GM21576 (cell line): ENCODE results near the gene COL13A1.

Experiments used
- ATAC-seq: cut with Tn5 transposase; IDR thresholded peaks from one replicate; pipeline ENCODE4 v1.9.1; 2021; ENCODE audit warnings: mild to moderate bottlenecking, moderate library complexity; ENCODE audit not compliant: unreplicated experiment

The COL13A1 gene

DNA sequence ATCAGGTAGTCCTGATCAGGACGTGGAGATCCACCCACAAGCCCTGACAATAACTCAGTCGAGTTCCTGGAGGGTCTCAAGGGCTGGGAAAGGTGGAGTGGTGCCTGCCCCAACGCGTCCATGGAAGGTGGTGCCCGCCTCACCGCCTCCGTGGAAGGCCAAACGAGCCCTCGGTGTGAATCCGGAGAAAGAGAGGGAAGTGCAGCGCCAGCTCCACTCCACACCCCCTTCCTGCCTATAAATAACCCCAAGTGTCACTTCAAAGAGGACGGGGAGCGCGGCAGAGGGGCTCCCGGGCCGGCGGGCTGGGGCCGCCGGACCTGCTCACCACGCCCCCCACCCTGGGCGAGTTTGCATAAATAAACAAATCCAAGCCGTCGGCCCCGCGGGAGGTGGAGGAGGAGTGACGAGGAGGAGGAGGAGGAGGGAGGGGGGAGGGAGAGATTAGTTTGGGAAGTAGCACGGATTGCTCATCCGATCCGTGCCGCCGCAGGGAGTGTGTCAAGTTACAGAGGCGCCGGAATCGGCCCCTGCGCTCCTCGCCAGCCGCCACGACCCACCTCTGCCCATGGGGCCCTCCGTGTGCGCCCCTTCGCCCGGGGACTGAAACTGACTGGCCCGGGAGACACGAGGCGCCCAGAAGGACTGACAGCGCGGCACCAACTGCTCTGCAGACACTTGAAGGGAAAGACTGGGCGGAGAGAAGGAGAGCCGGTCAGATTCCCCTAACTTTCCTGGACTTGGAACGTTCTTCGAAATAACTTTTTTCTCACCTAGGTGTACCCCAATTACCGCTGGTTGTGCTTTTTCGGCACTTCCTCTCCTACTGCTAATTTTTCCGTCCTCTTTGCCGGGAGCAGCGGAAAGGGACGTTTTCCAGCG is at the start of gene COL13A1:
COL13A1 (plus strand) TSS at position 473 of the 882 bp plus-strand sequence. CDS start 518 bp downstream, outside the sequence.
- no peak for ATAC-seq

DNA sequence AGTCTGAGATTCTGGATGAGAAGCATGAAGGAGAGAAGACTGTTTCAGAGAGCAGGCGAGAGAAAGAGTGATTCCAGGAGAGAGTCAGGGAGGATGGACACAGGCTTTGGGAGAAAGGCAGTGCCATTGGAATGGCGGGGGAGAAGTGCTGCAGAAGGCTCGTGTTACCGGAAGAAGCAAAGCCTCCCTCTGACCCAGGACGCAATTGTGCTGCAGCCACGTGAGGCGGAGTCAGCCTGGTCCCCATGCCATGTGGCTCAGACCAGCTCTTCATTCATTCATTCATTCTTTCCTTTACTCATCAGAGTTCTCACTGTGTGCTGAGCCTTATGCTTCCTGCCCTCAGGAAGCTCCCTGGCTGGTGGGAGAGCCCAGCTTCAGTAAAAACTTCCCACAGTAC is 49.2 kb upstream of the COL13A1 start:
- no peak for ATAC-seq

- no peak for ATAC-seq
These were observed 45.4 kb upstream of the COL13A1 start for GRCh38 chr10:69756279-69756678.

DNA sequence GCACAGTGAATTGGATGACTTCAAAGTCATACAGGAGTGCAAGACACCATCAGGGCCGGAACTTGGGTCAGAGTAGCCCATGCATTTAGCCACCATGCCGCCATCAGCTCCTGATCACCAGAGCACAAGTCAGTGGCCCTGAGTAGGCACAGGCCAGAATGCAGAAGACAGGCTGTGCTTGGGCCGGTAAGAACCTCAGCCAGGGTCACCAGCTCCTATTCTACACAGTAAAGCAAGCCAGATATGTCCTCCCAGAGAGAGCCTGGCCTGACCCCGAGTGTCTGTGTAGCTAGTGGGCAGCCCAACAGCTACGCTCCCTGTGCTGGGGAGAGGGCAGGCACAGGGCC is 44.5 kb upstream of the COL13A1 start:
- no peak for ATAC-seq

- ATAC-seq: no peak
These were observed 44.0 kb upstream of the COL13A1 start for GRCh38 chr10:69757553-69758309.

GRCh38 chr10:69758310-69758728 is 43.4 kb upstream of the COL13A1 start:
- no peak for ATAC-seq

GRCh38 chr10:69759641-69760040 is 42.1 kb upstream of the COL13A1 start:
- no peak for ATAC-seq

DNA sequence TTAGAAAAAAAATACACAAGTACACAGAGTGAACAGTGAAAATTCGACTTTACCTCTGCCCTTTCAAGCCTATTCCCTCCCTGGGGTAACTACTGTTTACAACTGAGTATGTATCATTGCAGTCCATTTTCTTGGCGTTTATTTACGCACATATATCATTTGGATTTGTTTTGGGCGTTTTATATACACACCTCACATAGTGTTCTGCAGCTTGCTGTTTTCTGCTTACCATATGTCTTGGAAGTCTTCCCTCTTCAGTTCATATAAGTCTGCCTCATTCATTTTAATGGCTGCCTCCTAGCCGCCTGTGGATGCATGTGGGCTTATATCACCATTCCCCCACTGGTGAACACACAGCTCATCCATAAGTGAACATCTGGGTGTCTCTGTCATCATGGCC is 41.6 kb upstream of the COL13A1 start:
- no peak for ATAC-seq

- ATAC-seq: no peak
These were observed 40.4 kb upstream of the COL13A1 start for GRCh38 chr10:69761320-69761719.

- ATAC-seq: no peak
These were observed 35.4 kb upstream of the COL13A1 start for GRCh38 chr10:69766161-69766910.

GRCh38 chr10:69767793-69768192 is 33.9 kb upstream of the COL13A1 start:
- ATAC-seq: no peak

DNA sequence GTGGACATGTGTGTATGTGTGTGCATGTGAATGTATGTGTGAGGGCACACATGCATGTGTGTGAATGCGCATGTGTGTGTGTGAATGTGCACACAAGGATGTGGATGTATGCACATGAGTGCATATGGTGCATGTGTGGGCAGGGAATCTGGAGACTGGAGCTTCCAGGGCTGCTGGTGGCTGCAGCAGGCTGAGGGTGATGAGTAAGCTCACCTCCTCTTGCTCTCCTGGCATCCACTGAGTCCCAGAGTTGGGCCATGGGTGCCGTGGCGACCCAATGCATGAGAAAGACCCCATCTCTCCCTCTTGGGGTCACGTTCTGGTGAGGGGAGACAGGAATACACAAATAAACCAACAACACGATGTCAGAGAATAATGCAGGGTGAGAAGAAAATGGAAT is 33.3 kb upstream of the COL13A1 start:
- ATAC-seq: no peak

DNA sequence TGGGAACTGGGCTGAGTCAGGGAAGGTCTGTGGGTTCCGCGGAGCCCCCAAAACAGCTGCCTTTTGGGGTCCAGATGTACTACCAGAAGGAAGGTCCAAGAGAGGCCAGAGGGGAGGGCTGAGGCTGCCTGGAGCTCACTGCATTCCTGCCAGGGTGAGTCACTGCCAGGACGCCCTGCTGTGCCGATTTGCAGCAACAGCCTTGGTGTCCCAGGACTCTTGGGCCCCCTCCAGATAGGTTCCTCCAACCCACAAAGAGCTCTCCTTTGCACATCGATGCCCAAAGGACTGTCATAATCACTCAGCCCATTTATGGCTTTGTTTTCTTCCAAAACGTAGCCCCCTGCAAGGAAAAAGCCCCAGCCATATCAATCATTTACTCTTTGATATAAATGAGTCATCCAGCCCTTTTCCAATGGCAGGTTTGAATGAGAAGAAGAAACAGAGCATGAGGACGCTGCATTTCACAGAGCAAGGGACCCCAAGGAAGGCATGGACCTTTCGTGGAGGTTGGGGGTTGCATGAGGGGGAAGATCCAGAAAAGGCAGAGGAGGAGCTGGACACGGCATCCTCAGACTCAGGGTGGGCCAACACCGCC is 32.2 kb upstream of the COL13A1 start:
- no peak for ATAC-seq

DNA sequence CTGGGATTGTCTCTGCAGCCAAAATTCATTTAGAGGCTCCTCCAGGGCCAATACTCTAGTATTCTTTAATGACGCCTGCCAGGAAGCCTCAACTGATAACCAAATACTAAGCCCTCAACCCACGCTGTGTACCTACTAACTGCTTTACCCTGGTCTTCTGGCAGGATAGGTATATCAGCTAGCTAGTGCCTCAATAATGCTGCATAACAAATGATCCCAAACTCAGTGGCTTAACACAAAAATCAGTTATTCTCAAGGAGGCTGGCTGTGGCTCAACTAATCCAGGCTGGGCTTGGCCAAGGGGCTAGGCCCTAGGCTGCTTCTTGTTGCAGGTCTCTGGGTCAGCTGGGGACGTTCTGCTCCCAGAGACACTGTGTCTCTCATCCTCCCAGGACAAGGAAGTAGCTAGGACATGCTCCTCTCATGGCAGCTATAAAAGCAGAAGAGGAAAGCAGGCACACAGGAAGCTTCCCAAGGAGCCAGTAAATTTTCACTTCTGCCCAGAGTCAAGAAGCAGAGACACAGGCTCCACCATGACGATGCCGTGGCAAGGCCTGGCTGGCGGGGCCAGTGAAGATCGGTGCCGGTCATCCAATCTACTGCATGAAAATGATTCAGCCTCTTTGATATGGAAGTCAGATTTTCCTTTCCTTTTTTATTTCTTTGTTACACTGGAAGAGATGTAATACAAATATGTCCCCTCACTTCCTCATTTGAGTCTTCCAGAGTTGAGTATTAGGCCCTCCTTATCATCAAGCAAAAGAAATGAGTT is 28.6 kb upstream of the COL13A1 start:
- no peak for ATAC-seq

DNA sequence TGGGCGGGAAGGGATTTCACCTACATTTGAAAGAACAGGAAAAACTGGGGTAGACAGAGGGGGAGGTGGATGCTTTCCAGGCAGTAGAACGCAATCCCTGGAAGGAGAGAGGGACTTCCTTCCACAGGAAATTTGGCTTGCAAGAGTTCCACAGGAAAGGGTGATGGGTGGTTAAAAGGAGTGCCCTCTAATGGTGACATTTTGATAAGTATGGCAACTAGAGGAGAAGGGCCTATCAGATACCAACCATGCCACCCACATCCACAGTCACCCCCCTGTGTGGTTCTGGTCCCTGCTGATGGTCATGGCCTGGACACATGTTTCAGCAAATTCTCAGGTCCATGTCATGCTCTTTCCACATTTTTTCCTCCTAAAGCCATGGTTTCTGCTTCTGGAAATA is 27.1 kb upstream of the COL13A1 start:
- no peak for ATAC-seq

- no peak for ATAC-seq
These were observed 21.6 kb upstream of the COL13A1 start for GRCh38 chr10:69780077-69780476.

DNA sequence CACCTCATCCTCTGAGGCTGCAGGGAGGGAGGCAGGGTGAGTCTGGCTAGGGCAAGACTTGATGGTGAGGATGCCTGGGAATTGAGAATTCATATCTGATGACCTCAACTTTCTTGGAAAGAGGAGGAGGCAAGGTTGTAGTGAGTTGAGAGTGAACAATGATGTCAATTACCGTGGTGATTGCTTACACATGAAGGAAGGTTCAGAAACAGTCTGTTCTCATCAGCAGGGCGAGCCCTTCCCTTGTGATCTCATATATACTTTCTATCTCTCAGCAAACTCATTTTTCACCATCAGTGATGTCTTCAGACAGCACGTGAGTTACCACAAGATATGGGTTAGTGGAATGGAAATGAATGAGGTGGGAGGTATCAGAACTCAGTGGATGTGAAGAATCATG is 20.1 kb upstream of the COL13A1 start:
- ATAC-seq: no peak

DNA sequence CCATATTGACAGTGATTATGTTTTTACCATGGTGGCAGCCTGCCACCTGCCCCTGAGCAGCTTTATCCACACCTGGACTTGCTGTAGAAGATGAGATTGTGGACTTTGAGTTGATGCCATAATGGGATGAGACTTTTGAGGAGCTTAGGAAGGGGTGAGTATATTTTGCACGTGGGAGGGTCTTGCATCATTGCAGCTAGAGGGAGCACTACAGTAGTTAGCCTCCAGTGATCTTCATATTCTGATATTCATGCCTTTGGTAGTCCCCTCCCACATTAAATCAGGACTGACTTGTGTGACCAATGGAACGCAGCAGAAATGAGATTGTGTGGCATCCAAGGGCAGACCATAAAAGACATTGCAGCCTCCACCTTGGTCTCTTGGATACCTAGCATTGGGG is 18.2 kb upstream of the COL13A1 start:
- no peak for ATAC-seq

DNA sequence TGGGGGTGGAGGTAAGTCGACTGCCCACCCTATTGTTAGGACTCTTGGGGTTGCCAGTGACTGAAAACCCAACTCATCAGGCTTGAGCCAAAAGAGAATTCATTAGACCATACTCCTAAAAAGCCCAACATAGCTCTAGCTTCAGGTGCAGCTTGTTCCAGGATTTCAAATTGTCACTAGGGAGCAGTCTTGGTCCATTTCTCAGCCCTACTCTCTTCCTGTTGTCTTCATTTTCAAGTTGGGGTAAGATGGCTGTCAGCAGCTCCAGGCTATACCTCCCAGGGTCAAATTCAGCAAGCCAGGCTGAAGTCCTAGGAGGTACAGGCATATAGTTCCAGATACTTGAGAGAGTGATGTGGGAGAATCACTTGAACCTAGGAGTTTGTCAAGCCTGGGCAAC is 14.9 kb upstream of the COL13A1 start:
- ATAC-seq: no peak

GRCh38 chr10:69787681-69788080 is 14.0 kb upstream of the COL13A1 start:
- ATAC-seq: no peak
